NK-92 treated with Interleukin-12 subunit alpha and Interleukin-12 subunit beta, amount 100 ng/mL, for 24 hours (cell line): ENCODE results near the gene ADD2.
"Not testable (repeated sequence)": the region's sequence is repeated elsewhere in the genome, so short reads cannot be mapped to it uniquely, and the experiment has no call there.

Experiments used
- DNase-seq: peaks from one replicate; lab custom pipeline; 2025; lab: John Stamatoyannopoulos, UW

ADD2 gene

GRCh38 chr2:70751881-70752280, 16.1 kb downstream of the ADD2 start:
- DNase-seq = no peak

- DNase-seq = no peak
Observed at GRCh38 chr2:70750320-70750719, 17.7 kb downstream of the ADD2 start.

GRCh38 chr2:70748002-70748784, 19.8 kb downstream of the ADD2 start:
- DNase-seq = no peak

GRCh38 chr2:70747284-70747683, 20.7 kb downstream of the ADD2 start:
- DNase-seq = no peak

GRCh38 chr2:70746094-70746974, 21.7 kb downstream of the ADD2 start:
- DNase-seq = no peak

- no peak for DNase-seq
Observed at GRCh38 chr2:70745276-70745825, 22.6 kb downstream of the ADD2 start.

GRCh38 chr2:70744397-70744796, 23.6 kb downstream of the ADD2 start:
- DNase-seq = no peak

GRCh38 chr2:70743677-70744076, 24.3 kb downstream of the ADD2 start:
- no peak for DNase-seq

- no peak for DNase-seq
Observed at GRCh38 chr2:70743068-70743467, 24.9 kb downstream of the ADD2 start.

GRCh38 chr2:70739492-70739891, 28.5 kb downstream of the ADD2 start:
- DNase-seq = not testable (repeated sequence)

GRCh38 chr2:70738159-70738558, 29.8 kb downstream of the ADD2 start:
- DNase-seq = no peak

- no peak for DNase-seq
Observed at GRCh38 chr2:70735071-70735470, 32.9 kb downstream of the ADD2 start.

- no peak for DNase-seq
Observed at GRCh38 chr2:70733646-70734180, 34.3 kb downstream of the ADD2 start.

GRCh38 chr2:70732766-70733645, 35.0 kb downstream of the ADD2 start:
- no peak for DNase-seq

- no peak for DNase-seq
Observed at GRCh38 chr2:70730730-70731129, 37.3 kb downstream of the ADD2 start.

GRCh38 chr2:70729647-70730046, 38.4 kb downstream of the ADD2 start:
- DNase-seq = no peak

GRCh38 chr2:70728128-70728527, 39.9 kb downstream of the ADD2 start:
- DNase-seq = no peak

- no peak for DNase-seq
Observed at GRCh38 chr2:70726947-70727725, 40.9 kb downstream of the ADD2 start.

- no peak for DNase-seq
Observed at GRCh38 chr2:70725505-70725904, 42.5 kb downstream of the ADD2 start.

- DNase-seq = no peak
Observed at GRCh38 chr2:70724366-70724765, 43.6 kb downstream of the ADD2 start.
